Esophagus squamous epithelium (tissue), 5 donors: ENCODE results near the gene ARHGAP9. TPM values are rescaled to one million over a fixed set of nuclear protein-coding genes. Genes with fewer than 3 reads are reported as not detected.

Source experiments
- DNase-seq: peaks from one replicate; lab custom pipeline; 2025; lab: John Stamatoyannopoulos, UW
- H3K27ac ChIP-seq, 4 donors: fragments of 200-600 bp; sonication (generic); one replicate each; pipeline ENCODE4 v1.5.1; 2016 to 2019; ENCODE audit warnings: mild to moderate bottlenecking in 1 of 4
- H3K27me3 ChIP-seq, 4 donors: fragments of 200-600 bp; sonication (generic); 1 replicate in 3 of 4; 2 replicates in 1 of 4; pipeline versions ENCODE4 v1.5.1 to v1.6.0; 2017 to 2021; ENCODE audit warnings: antibody characterized with exemption in 1 of 4
- H3K36me3 ChIP-seq, 3 donors: fragments of 200-600 bp; sonication (generic); one replicate each; pipeline ENCODE4 v1.5.1; 2016 to 2019
- H3K4me1 ChIP-seq, 3 donors: fragments of 200-600 bp; sonication (generic); one replicate each; pipeline ENCODE4 v1.5.1; 2017 to 2019
- H3K4me3 ChIP-seq, 4 donors: fragments of 200-600 bp; sonication (generic); 1 replicate in 3 of 4; 2 replicates in 1 of 4; pipeline ENCODE4 v1.5.1; 2016 to 2019; ENCODE audit warnings: mild to moderate bottlenecking in 2 of 4, moderate library complexity in 1 of 4
- H3K9me3 ChIP-seq, 3 donors: fragments of 200-600 bp; sonication (generic); one replicate each; pipeline ENCODE4 v1.5.1; 2016 to 2019
- POLR2A ChIP-seq, 4 donors: fragments of 450-650 bp; IDR thresholded peaks; one replicate each; pipeline ENCODE4 v1.6.1; 2017; ENCODE audit warnings: antibody characterized with exemption in 4 of 4, mild to moderate bottlenecking in 4 of 4, moderate library complexity in 3 of 4
- WGBS, 2 donors: methylation state at CpG; one replicate each; pipeline ENCODE4 v1.1.5; 2018; 5-methylcytosine and 5-hydroxymethylcytosine counted together
- intact Hi-C: fragments of 100-400 bp; cut with DNase I; formaldehyde crosslinking; loops from one replicate; pipeline ENCODE4 v1.15.0; 2022
- total RNA-seq, 4 donors: library from RNA; depleted of rRNA; stranded (reverse); fragments of >200 nt; gene quantifications; one replicate each; pipeline ENCODE4 v1.1.0, GENCODE V29; 2016
- TF ChIP-seq, protein P1 (sequence below), 6 experiments: fragments of 450-650 bp in 4 of 6; fragments of 200-600 bp in 2 of 6; sonication (generic) in 2 of 6; IDR thresholded peaks; one replicate each; pipeline ENCODE4 v1.5.1; 2016 to 2019; ENCODE audit warnings: antibody characterized with exemption in 6 of 6, mild to moderate bottlenecking in 4 of 6, moderate library complexity in 4 of 6
- donor health status: DM: yes; HTN: yes; CAD: no.

ARHGAP9 gene
- total RNA-seq, 4 donors from 2014 or later, result 4.5 to 20.4 (median 11.3) TPM

DNA sequence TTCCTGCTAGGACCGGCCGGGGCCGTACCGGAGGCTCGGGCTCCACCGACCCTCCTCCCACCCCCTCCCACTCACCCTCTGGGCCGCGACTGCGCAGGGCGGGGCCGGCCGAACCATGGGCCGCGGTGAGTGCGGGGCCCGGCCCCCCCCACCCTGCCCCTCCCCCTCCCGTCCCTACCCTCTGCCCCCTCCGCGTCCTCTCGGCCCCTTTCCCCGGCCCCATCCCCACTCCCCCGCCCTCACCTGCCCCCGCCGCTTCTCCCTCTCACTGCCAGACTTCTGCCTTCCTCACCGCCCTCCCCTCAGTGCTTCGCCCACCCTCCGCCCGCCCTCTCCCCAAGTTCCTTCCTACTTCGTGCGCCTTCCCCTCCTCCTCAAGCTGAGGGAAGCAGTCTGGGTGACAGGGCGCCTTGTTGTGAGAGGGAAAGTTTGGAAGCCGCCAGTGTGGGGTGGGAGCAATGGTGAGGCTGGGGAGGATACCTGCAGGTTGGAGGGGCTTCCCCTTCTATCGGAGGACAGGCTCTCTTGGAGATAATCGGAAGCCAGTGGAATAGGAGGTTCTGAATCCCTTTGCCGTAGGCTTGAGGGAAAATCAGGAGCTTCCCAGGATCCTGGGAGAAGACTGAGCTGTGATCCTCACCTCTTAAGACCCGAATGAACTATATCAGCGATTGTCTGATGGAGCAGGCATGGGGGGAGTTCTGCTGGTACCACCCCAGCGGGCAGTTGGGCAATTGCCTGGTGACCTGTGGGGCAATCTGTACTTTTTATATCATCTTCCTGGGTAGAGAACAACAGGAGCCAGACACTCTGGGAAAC is 43.4 kb upstream of the ARHGAP9 start:
- TF ChIP-seq POLR2A (IDR thresholded peaks at IDR 0.05), result peak in 1 of 4 donors; percentile 54
- TF ChIP-seq, protein P1, sequence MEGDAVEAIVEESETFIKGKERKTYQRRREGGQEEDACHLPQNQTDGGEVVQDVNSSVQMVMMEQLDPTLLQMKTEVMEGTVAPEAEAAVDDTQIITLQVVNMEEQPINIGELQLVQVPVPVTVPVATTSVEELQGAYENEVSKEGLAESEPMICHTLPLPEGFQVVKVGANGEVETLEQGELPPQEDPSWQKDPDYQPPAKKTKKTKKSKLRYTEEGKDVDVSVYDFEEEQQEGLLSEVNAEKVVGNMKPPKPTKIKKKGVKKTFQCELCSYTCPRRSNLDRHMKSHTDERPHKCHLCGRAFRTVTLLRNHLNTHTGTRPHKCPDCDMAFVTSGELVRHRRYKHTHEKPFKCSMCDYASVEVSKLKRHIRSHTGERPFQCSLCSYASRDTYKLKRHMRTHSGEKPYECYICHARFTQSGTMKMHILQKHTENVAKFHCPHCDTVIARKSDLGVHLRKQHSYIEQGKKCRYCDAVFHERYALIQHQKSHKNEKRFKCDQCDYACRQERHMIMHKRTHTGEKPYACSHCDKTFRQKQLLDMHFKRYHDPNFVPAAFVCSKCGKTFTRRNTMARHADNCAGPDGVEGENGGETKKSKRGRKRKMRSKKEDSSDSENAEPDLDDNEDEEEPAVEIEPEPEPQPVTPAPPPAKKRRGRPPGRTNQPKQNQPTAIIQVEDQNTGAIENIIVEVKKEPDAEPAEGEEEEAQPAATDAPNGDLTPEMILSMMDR (IDR thresholded peaks at IDR 0.05), result no peak
- H3K4me1 ChIP-seq, result peaks cover 47 to 75% (median 48%) of the 10 kb centered on the region in 3 donors
- H3K27me3 ChIP-seq, result no peaks in the 10 kb centered on the region
- intact Hi-C loops, result no loop called here
- peak overlapping the region; percentile 96 to 100 (median 99) for H3K27ac ChIP-seq
- WGBS, 2 donors, result 0% methylated on average over 4 to 7 of the region's 38 CpGs
- no peak for DNase-seq
- H3K9me3 ChIP-seq, result no peaks in the 10 kb centered on the region
- H3K4me3 ChIP-seq, result peak overlapping the region; percentile 69 to 93 (median 72)
- peaks cover 31 to 45% (median 33%) of the 10 kb centered on the region in 3 donors for H3K36me3 ChIP-seq

DNA sequence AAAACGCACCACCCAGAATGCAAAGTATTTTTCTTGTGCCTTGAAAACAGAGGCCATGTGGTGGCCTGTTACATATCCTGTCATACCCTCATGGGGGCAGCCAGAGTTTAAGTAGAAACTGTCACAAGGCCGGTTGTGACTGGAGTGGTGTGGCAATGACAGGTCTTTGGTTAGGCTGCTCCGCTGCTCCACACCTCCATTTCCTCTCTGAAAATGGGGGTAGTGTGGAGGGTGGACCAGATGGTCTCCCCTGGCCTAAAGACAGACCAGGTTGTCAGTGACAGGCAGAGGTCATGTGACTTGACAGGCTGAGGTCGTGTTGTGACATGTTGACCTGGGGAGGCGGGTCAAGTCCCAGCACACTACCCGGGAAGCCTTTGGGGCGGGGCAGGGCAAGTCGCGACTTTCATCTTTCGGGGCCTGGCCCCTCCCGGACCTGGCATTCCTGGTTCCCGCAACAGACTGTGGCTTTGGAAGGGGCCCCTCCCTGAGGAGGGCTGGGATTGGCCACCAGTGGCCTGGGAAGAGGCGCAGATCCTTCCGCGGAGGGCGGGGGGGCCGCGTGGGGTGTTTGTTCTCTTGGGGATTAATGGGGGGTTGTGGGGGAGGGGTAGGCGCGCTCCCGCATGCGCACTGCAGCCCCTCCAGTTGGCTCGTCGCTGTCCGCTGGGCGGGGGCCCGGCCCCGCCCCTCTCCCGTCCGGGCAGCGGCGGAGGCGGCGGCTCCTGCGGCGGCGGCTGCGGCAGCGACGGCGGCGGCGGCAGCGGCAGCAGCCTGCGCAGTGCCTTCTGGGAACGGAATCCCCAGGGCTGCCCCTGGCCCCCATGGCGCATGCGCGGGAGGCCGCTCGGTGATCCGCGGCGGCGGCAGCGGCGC is 42.6 kb upstream of the ARHGAP9 start, which contains the start of gene MBD6:
MBD6 (plus strand) TSS at position 814 of the 876 bp plus-strand sequence. CDS start 1,480 bp downstream, outside the sequence.
- peak within 1 kb of the TSS; percentile 96 to 100 (median 99) for H3K27ac ChIP-seq
- peaks cover 51 to 84% (median 57%) of the 10 kb centered on the region in 3 donors for H3K4me1 ChIP-seq
- WGBS, 2 donors, result 0 to 4% methylated on average over 1 to 2 of the region's 57 CpGs
- intact Hi-C loops, result no loop called here
- H3K9me3 ChIP-seq, result no peaks in the 10 kb centered on the region
- peaks cover 23 to 45% (median 26%) of the 10 kb centered on the region in 3 donors for H3K36me3 ChIP-seq
- no peaks in the 10 kb centered on the region for H3K27me3 ChIP-seq
- peak within 1 kb of the TSS; percentile 69 to 93 (median 72) for H3K4me3 ChIP-seq
- peak; percentile 76 for DNase-seq
- TF ChIP-seq POLR2A (IDR thresholded peaks at IDR 0.05), result peak in 2 of 4 donors; percentile 44 to 55
- TF ChIP-seq, protein P1 (IDR thresholded peaks at IDR 0.05), result peak in 1 of 6 experiments; percentile 1

DNA sequence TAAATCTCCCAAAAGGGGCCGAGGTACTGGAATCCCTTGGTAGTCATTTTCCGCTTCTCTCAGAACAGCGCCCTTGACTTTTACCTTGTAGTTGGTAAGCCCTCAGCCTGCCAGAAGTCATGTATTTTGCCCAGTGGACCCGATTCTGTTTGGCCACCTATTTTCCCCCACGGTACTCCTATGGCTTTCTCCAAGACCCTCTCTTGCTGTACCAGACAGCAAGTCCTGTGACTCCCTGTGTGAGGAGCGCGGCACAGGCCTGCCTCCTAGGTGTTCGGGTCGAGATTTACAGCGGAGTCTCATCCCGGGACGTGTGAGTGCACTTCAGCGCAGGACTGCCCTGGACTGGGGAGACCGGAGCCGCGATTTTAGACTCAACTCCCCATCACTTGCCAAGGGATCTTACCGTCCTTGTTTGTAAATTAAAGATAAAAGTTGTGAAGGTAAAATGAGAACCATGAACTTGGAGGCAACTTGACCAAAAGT is 41.9 kb upstream of the ARHGAP9 start:
- Histone ChIP-seq H3K27ac (peak overlapping the region; percentile 96 to 100 (median 99)), H3K9me3 (no peaks in the 10 kb centered on the region), H3K4me1 (peaks cover 51 to 86% (median 60%) of the 10 kb centered on the region in 3 donors), H3K4me3 (peak overlapping the region in 3 of 4 donors; percentile 69 to 93 (median 76)), H3K36me3 (peaks cover 20 to 45% (median 26%) of the 10 kb centered on the region in 3 donors), H3K27me3 (no peaks in the 10 kb centered on the region)
- WGBS, 2 donors, result 43 to 51% methylated on average over 11 to 12 of the region's 17 CpGs
- intact Hi-C loops, result no loop called here
- DNase-seq, result no peak
- TF ChIP-seq, protein P1 (IDR thresholded peaks at IDR 0.05), result no peak

- Histone ChIP-seq H3K27me3 (no peaks in the 10 kb centered on the region), H3K36me3 (peaks cover 19 to 45% (median 23%) of the 10 kb centered on the region in 3 donors), H3K9me3 (no peaks in the 10 kb centered on the region), H3K4me3 (peak within 1 kb of the TSS; percentile 57 to 93 (median 72)), H3K4me1 (peaks cover 51 to 83% (median 56%) of the 10 kb centered on the region in 3 donors), H3K27ac (peak within 1 kb of the TSS; percentile 96 to 100 (median 99))
- peak; percentile 99 for DNase-seq
- WGBS, 2 donors, result 0 to 2% methylated on average over 11 to 16 of the region's 52 CpGs
- intact Hi-C loops, result no loop called here
- TF ChIP-seq POLR2A (IDR thresholded peaks at IDR 0.05), result peak in 3 of 4 donors; percentile 81 to 99 (median 99)
- TF ChIP-seq, protein P1 (IDR thresholded peaks at IDR 0.05), result peak in 1 of 6 experiments; percentile 4
Observed at GRCh38 chr12:57520053-57520818, 40.6 kb upstream of the ARHGAP9 start, which contains the start of gene DDIT3. Gene DDIT3 (minus strand): TSS chr12:57520514. CDS start chr12:57517406, 3,108 bp downstream.
